CD4-positive, alpha-beta T cell treated with Interleukin-17A for 4 hours (primary cell): Measurements from ENCODE around the gene CTSK.

Experiments
- DNase-seq: peaks from one replicate; pipeline ENCODE4 v3.0.0-alpha.2; 2020; ENCODE audit warnings: mixed read lengths

CTSK gene

DNA sequence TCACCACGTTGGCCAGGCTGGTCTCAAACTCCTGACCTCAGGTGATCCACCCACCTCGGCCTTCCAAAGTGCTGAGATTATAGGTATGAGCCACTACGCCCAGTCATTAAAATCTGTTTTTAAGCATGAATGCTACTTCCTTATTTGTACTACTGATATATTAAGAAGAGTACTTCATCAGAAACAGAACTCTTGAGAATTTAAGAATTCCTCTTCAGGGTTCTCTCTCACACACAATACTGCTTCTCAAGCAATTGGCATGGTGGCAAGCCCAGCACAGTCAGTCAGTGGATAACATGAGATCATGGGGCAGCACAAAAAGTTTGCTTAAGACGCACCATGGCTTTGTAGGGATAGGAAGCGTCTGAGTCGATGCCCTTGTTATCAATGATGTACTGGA is 56.6 kb downstream of the CTSK start:
- DNase-seq: no peak

DNA sequence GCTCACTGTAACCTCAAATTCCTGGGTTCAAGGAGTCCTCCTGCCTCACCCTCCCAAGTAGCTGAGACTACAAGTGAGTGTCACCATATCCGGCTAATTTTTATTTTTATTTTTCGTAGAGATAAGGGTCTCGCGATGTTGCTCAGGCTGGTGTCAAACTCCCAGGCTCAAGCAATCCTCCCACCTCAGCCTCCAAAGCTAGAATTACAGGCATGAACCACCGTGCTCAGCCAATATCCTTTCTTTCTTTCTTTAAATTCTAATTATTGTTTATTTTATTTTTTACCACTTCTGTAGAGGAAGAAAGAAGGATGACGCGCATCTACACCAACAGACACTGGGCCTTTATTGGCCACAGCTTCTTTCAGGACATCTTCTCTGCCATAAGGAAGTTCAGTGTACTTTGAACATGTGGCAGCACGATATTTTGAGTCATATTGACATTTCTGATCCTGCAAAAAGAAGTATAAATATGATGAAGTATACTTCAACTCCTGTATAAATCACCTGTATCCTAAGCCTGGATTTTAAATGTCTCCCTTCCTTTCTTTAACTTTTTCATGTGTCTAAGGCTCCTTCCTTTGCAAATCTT is 58.2 kb downstream of the CTSK start:
- DNase-seq: no peak

DNA sequence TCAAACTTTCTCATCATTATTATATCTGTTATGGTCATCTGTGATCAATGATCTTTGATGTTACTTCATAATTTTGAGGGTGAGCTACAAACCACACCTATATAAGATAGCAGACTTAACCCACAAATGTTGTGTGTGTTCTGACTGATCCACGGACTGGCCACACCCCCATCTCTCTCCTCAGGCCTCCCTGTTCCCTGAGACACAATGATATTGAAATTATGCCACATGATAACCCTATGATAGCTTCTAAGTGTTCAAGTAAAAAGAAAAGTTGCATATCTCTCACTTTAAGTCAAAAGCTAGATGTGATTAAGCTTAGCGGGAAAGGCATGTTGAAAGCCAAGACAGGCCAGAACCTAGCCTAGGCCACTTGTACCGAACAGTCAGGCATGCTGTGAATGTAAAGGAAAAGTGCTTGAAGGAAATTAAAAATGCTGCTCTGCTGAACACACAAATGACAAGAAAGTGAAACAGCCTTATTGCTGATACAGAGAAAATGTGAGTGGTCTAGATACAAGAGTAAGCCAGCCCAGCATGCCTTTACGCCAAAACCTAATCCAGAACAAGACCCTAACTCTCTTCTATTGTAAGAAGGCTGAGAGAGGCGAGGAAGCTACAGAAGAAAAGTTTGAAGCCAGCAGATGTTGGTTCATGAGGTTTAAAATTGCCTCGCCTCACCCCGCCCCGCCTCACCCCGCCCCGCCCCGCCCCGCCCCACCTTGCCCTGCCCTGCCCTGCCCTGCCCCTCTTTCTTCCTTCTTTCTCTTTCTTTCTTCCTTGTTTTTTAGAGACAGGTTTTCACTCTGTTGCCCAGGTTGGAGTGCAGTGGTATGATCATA is 59.0 kb downstream of the CTSK start:
- no peak for DNase-seq
